Heart right ventricle (tissue), 16 donors: Measurements from ENCODE around the gene PPP6C. TPM values are rescaled to one million over a fixed set of nuclear protein-coding genes. Genes with fewer than 3 reads are reported as not detected.
"Not testable (repeated sequence)": the region's sequence is repeated elsewhere in the genome, so short reads cannot be mapped to it uniquely, and the experiment has no call there.

Experiments used
- ATAC-seq, 8 donors: fragments of 200-7000 bp; cut with Tn5 transposase; one replicate each; pipeline ENCODE4 v1.9.1; 2020; ENCODE audit warnings: mild to moderate bottlenecking in 8 of 8, moderate library complexity in 8 of 8, moderate number of reproducible peaks in 1 of 8
- DNase-seq, 2 donors: peaks; one replicate each; pipeline ENCODE4 v3.0.0-alpha.2; 2020
- H3K27ac ChIP-seq, 10 donors: fragments of 200-600 bp; sonication (generic) in 2 of 10; one replicate each; pipeline versions ENCODE4 v1.5.0 to v1.8.0; 2020 to 2022; ENCODE audit warnings: mild to moderate bottlenecking in 3 of 10
- H3K27me3 ChIP-seq, 7 donors: fragments of 200-600 bp; one replicate each; pipeline ENCODE4 v1.8.0; 2021 to 2022; ENCODE audit warnings: mild to moderate bottlenecking in 2 of 7
- H3K36me3 ChIP-seq, 9 donors: fragments of 200-600 bp; sonication (generic) in 1 of 9; one replicate each; pipeline versions ENCODE4 v1.5.0 to v1.8.0; 2020 to 2022; ENCODE audit warnings: mild to moderate bottlenecking in 2 of 9
- H3K4me1 ChIP-seq, 9 donors: fragments of 200-600 bp; sonication (generic) in 1 of 9; one replicate each; pipeline versions ENCODE4 v1.5.0 to v1.8.0; 2020 to 2022; ENCODE audit warnings: mild to moderate bottlenecking in 4 of 9
- H3K4me3 ChIP-seq, 10 donors: fragments of 200-600 bp; sonication (generic) in 2 of 10; one replicate each; pipeline versions ENCODE4 v1.5.0 to v1.8.0; 2020 to 2022; ENCODE audit warnings: mild to moderate bottlenecking in 7 of 10, moderate library complexity in 2 of 10
- H3K9me3 ChIP-seq, 11 donors: fragments of 200-600 bp in 10 of 11; sonication (generic) in 2 of 11; one replicate each; pipeline versions ENCODE4 v1.5.0 to v1.8.0; 2013 to 2022; ENCODE audit warnings: mild to moderate bottlenecking in 2 of 11, control low read depth in 1 of 11, moderate library complexity in 1 of 11
- WGBS, 2 donors: extraction: QIAGEN DNeasy Blood & Tissue Kit; methylation state at CpG; one replicate each; pipeline ENCODE4 v1.1.7; 2013; ENCODE audit warnings: inconsistent platforms in 1 of 2; 5-methylcytosine and 5-hydroxymethylcytosine counted together
- intact Hi-C, 10 donors: fragments of 100-400 bp; cut with DNase I; formaldehyde crosslinking; loops; one replicate each; pipeline versions ENCODE4 v1.11.1 to v1.14.2; 2022
- polyA plus RNA-seq, 2 donors: library from polyadenylated mRNA; stranded (reverse); fragments of 200-250 nt; gene quantifications; one replicate each; pipeline ENCODE4 v1.2.3, GENCODE V29; 2013
- total RNA-seq, 10 donors: library from RNA; stranded (reverse); fragmentation: NEBNext Ultra II Directional in 3 of 10; extraction: Animal tissue kit (Norgen Biotek cat#: 25700) in 3 of 10; gene quantifications; one replicate each; pipeline versions ENCODE4 v1.2.1 to v1.2.4, GENCODE V29; 2021 to 2023
- TF ChIP-seq, protein P1 (sequence below), 9 donors: fragments of 200-600 bp; sonication (generic) in 2 of 9; IDR thresholded peaks; one replicate each; pipeline versions ENCODE4 v1.5.0 to v1.8.0; 2021 to 2022; ENCODE audit warnings: antibody characterized with exemption in 9 of 9, mild to moderate bottlenecking in 5 of 9, moderate library complexity in 1 of 9
- donor health status: Arrhythmogenic right ventricular cardiomyopathy.
- donor health status: ischemic (EF 13 %, LVEDD 7.1; RV severe dilation, severe dysfunction).
- donor health status: healthy with polysubstance abuse.
- donor health status: DM: no; HTN: yes; CAD: no.
- donor health status: DM: no; HTN: no; CAD: no.
- donor health status: ischemic (EF 25% LVEDD 6.9; RV normal size, moderate dysfunction).
- donor health status: ischemic (EF 25% LVEDD 5.7; RV mildly dilated, moderate dysfunction).
- donor health status: healthy.
- donor health status: DM: yes; HTN: yes; CAD: no.
- donor health status: Ischemic cardiomyopathy.
- donor health status: ischemic (EF 35%, LVEDD 5.7; RV mildly dilated, moderate dysfunction).
- donor health status: nonischemic (EF 11% LVEDD 7.7; RV severe dilation, severe dysfunction).
- donor health status: DM: yes; HTN: yes; CAD: no.
- donor health status: PGD.
- donor health status: ischemic (EF 29% LVEDD 5.4; RV normal size, mild dysfunction).
- donor health status: nonischemic (EF 23%, LVEDD 6.1; RV moderate dilation, normal function).

Gene PPP6C
- total and polyA plus RNA-seq, 12 donors: 10.3 to 41.5 (median 37.4) TPM

- TF ChIP-seq, protein P1, sequence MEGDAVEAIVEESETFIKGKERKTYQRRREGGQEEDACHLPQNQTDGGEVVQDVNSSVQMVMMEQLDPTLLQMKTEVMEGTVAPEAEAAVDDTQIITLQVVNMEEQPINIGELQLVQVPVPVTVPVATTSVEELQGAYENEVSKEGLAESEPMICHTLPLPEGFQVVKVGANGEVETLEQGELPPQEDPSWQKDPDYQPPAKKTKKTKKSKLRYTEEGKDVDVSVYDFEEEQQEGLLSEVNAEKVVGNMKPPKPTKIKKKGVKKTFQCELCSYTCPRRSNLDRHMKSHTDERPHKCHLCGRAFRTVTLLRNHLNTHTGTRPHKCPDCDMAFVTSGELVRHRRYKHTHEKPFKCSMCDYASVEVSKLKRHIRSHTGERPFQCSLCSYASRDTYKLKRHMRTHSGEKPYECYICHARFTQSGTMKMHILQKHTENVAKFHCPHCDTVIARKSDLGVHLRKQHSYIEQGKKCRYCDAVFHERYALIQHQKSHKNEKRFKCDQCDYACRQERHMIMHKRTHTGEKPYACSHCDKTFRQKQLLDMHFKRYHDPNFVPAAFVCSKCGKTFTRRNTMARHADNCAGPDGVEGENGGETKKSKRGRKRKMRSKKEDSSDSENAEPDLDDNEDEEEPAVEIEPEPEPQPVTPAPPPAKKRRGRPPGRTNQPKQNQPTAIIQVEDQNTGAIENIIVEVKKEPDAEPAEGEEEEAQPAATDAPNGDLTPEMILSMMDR (IDR thresholded peaks at IDR 0.05): no peak
- DNase-seq (peak; percentile 93 to 94), ATAC-seq (peak; percentile 99 to 100 (median 100))
- H3K36me3 ChIP-seq: peaks cover 0 to 28% (median 6%) of the 10 kb centered on the region in 9 donors
- H3K27me3 ChIP-seq: no peaks in the 10 kb centered on the region
- peaks cover 0 to 14% (median 7%) of the 10 kb centered on the region in 9 donors for H3K4me1 ChIP-seq
- H3K4me3 ChIP-seq: peak within 1 kb of the TSS; percentile 47 to 89 (median 72)
- 1% methylated on average over 48 to 51 of the region's 51 CpGs for WGBS, 2 donors
- intact Hi-C loops: loop anchor here in 2 of 10 donors (2.0 to 5.0 kb wide), 2 partner anchors 40 to 42 kb away; partner anchors contain the start of gene HSPA5 (in 2 of the 2)
- peak within 1 kb of the TSS; percentile 36 to 96 (median 87) for H3K27ac ChIP-seq
- no peaks in the 10 kb centered on the region for H3K9me3 ChIP-seq
Measured at GRCh38 chr9:125200216-125201047, 10.8 kb upstream of the PPP6C start, which contains the start of gene RABEPK. Gene RABEPK, plus strand, starts transcription at chr9:125200542. Its CDS starts 2,472 bp downstream, at chr9:125203014.

GRCh38 chr9:125195591-125195990, 6.0 kb upstream of the PPP6C start:
- peaks cover 0 to 10% (median 6%) of the 10 kb centered on the region in 9 donors for H3K4me1 ChIP-seq
- H3K4me3 ChIP-seq, H3K27ac ChIP-seq, intact Hi-C loops, ATAC-seq, H3K36me3 ChIP-seq, DNase-seq, H3K9me3 ChIP-seq, H3K27me3 ChIP-seq: not testable (repeated sequence)
- WGBS, 2 donors: 100% methylated on average over 1 of the region's 1 CpG; no CpG with 5 or more reads in 1 of the 2 donors

DNA sequence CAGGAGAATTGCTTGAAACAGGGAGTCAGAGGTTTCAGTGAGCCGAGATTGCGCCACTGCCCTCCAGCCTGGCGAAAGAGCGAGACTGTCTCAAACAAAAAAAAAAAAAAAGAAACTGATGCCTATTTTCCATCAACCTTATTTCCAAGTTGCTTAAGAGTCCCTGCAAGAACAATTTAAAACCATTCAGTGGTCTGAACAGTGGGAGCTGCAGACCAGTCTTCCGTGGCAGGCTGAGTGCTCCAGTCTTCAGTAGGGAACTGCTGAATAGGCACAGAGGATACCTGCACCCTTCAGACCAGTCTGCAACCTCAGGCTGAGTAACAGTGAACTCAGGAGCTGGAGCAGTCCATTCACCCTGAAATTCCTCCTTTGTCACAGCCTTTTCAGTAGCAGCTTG, 4.9 kb upstream of the PPP6C start:
- ATAC-seq, H3K27me3 ChIP-seq, intact Hi-C loops, H3K27ac ChIP-seq, H3K4me3 ChIP-seq, H3K9me3 ChIP-seq, H3K36me3 ChIP-seq, DNase-seq: not testable (repeated sequence)
- WGBS, 2 donors: 90 to 93% methylated on average over 5 of the region's 5 CpGs
- peaks cover 0 to 15% (median 10%) of the 10 kb centered on the region in 9 donors for H3K4me1 ChIP-seq

- peak in 1 of 8 donors; percentile 5 for ATAC-seq
- peaks cover 4 to 52% (median 41%) of the 10 kb centered on the region in 9 donors for H3K4me1 ChIP-seq
- no peaks in the 10 kb centered on the region for H3K27me3 ChIP-seq
- H3K4me3 ChIP-seq: peak overlapping the region; percentile 73 to 100 (median 90)
- TF ChIP-seq, protein P1 (IDR thresholded peaks at IDR 0.05): no peak
- intact Hi-C loops: no loop called here
- peak overlapping the region; percentile 52 to 99 (median 95) for H3K27ac ChIP-seq
- no peaks in the 10 kb centered on the region for H3K36me3 ChIP-seq
- no peaks in the 10 kb centered on the region for H3K9me3 ChIP-seq
- WGBS, 2 donors: 55% methylated on average over 14 of the region's 14 CpGs
- no peak for DNase-seq
Measured at GRCh38 chr9:125190361-125190801, 778 bp upstream of the PPP6C start.

- TF ChIP-seq, protein P1 (IDR thresholded peaks at IDR 0.05): no peak
- peaks cover 0 to 8% (median 0%) of the 10 kb centered on the region in 9 donors for H3K36me3 ChIP-seq
- DNase-seq (peak in 1 of 2 donors; percentile 21), ATAC-seq (peak in 5 of 8 donors; percentile 10 to 18 (median 15))
- peaks cover 4 to 59% (median 45%) of the 10 kb centered on the region in 9 donors for H3K4me1 ChIP-seq
- intact Hi-C loops: loop anchor here in 2 of 10 donors (5.0 kb wide), 1 partner anchor 247 kb away; the partner anchor contains the start of gene GOLGA1 (in 2 of the 2)
- H3K27me3 ChIP-seq: no peaks in the 10 kb centered on the region
- H3K4me3 ChIP-seq: peak overlapping the region; percentile 73 to 100 (median 90)
- H3K27ac ChIP-seq: peak overlapping the region; percentile 52 to 99 (median 95)
- no peaks in the 10 kb centered on the region for H3K9me3 ChIP-seq
- WGBS, 2 donors: 0% methylated on average over 26 of the region's 26 CpGs
Measured at GRCh38 chr9:125189011-125189360, 617 bp downstream of the PPP6C start.
